Measurements from ENCODE around the gene SCGB1D4.

The SCGB1D4 gene

DNA sequence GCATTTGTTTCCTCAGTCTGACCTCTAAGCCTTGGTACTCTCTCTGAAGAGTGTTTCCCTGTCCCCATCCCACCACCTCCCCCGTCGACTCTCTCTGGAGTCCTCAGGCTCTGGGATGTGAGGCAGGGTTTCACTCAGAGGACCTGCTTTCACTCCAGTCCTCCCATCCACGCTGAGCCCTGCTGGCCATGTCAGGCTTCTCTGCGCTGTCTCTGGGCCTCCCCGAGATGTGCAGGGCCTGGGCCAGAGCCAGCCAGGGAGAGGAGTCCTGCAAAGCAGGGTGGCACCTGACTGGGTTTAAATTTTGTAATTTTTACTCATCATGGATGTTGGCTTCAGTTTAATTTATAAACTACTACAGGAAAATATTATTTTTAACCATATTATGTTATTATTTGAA, 25.6 kb downstream of the SCGB1D4 start:
- no peak for DNase-seq

DNA sequence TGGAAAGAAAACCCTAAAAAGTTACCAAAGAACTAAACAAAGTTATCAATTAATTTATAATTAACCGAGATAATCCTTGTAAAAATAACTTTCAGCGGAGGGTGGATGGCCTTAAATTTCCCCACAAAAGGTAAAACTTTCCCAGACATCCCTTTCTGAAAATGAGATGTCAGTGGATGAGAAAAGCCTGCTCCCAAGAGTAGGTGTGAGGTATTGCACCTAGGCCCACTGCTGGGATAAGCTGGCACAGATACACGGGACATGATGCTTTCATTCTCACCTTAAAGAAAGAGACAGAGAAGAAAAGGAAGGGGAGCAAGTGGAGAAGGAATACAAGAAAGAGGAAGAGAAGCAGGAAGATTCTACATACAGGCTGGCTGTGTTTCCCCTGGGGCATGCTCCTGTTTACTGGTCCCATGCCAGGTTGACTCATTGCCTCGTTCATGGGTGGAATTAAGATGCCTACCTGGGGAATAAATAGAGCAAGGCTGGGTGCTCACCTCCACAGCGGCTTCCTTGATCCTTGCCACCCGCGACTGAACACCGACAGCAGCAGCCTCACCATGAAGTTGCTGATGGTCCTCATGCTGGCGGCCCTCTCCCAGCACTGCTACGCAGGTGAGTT, 29.1 kb downstream of the SCGB1D4 start, which contains the start of gene SCGB2A2:
Gene SCGB2A2 (plus strand): TSS at position 505 of the 625 bp plus-strand sequence. CDS start 59 bp downstream, at position 564.
- peak; percentile 12 for DNase-seq

DNA sequence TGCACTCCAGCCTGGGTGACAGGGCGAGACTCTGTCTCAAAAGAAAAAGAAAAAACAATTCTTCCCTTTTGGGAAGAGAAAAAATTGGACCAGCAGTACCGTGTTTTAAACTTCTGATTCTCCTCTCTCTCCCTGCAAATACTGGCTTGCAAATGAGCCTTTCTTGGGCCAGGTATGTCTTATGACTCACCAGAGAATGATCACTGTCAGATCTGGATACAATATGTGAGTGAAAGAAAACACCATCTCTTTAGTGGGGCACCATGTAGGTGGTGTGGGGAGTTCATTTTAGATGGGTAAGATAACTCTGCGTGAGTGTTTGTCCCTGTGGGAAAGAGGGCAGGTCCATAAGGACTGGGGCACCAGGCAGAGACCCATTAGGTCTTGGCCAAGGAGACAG, 31.3 kb downstream of the SCGB1D4 start:
- no peak for DNase-seq

DNA sequence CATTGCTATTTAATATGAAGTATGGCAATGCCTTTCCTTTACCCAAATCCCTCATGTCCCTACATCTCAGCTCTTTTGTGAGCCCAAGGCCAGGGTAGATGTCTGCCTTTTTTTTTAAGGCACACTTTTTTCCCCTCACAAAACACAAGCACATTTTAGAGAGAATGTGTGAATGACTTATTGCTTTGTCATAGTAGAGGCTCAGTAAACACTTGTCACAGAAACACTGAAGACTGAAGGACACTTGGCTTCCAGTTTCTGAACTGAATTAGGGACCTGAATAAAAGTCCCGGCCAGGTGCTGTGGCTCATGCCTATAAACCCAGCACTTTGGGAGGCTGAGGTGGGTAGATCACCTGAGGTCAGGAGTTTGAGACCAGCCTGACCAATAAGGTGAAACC, 31.8 kb downstream of the SCGB1D4 start:
- DNase-seq, result no peak

GRCh38 chr11:62266558-62266957, 32.3 kb downstream of the SCGB1D4 start:
- DNase-seq, result no peak

DNA sequence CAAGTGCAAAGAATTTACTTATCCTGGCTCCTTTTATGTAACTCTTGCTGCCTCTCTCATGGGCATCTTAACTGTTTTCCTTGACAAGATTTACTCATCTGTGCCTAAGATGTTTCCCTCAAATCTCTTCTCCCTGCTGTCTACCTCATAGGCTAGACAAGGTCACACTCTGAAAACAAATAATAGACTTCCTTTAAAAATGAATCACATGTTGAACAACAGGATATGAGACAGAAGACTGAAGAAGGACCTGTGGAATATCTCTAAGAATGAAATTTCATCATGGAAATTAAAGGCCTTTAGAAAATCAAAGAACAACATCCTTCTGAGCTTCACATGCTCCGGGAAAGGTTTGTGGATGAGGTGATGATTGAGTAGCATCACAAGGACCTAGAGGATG, 34.9 kb downstream of the SCGB1D4 start:
- DNase-seq, result no peak

GRCh38 chr11:62260261-62260953, 38.5 kb downstream of the SCGB1D4 start:
- no peak for DNase-seq

GRCh38 chr11:62256281-62256680, 42.6 kb downstream of the SCGB1D4 start:
- DNase-seq, result no peak

GRCh38 chr11:62253999-62254542, 44.8 kb downstream of the SCGB1D4 start:
- DNase-seq, result no peak

- DNase-seq, result no peak
These were observed 47.2 kb downstream of the SCGB1D4 start for GRCh38 chr11:62251698-62252097.
